ENCODE data around the gene WIPF1.

- TF ChIP-seq, protein P1, sequence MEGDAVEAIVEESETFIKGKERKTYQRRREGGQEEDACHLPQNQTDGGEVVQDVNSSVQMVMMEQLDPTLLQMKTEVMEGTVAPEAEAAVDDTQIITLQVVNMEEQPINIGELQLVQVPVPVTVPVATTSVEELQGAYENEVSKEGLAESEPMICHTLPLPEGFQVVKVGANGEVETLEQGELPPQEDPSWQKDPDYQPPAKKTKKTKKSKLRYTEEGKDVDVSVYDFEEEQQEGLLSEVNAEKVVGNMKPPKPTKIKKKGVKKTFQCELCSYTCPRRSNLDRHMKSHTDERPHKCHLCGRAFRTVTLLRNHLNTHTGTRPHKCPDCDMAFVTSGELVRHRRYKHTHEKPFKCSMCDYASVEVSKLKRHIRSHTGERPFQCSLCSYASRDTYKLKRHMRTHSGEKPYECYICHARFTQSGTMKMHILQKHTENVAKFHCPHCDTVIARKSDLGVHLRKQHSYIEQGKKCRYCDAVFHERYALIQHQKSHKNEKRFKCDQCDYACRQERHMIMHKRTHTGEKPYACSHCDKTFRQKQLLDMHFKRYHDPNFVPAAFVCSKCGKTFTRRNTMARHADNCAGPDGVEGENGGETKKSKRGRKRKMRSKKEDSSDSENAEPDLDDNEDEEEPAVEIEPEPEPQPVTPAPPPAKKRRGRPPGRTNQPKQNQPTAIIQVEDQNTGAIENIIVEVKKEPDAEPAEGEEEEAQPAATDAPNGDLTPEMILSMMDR (optimal IDR thresholded peaks at IDR 0.05 in 1 of 3, IDR thresholded peaks at IDR 0.05 in 1 of 3, conservative IDR thresholded peaks at IDR 0.05 in 1 of 3; ENCODE audit: extremely low read depth in 1 of 3, insufficient read depth in 2 of 3, low read length in 3 of 3) = no peak
- TF ChIP-seq EZH2 (IDR thresholded peaks at IDR 0.05; ENCODE audit: low read length) = no peak
Observed at GRCh38 chr2:174610243-174610995, 12.8 kb upstream of the WIPF1 start.

Data from keratinocyte (primary cell).